SIG-M5 (cell line): Measurements from ENCODE around the gene ATG9A.
A peak's percentile ranks its signal among the peaks of the same experiment; 100 is the strongest.

Experiments
- DNase-seq: peaks from one replicate; lab custom pipeline; 2025; lab: John Stamatoyannopoulos, UW

The ATG9A gene

DNA sequence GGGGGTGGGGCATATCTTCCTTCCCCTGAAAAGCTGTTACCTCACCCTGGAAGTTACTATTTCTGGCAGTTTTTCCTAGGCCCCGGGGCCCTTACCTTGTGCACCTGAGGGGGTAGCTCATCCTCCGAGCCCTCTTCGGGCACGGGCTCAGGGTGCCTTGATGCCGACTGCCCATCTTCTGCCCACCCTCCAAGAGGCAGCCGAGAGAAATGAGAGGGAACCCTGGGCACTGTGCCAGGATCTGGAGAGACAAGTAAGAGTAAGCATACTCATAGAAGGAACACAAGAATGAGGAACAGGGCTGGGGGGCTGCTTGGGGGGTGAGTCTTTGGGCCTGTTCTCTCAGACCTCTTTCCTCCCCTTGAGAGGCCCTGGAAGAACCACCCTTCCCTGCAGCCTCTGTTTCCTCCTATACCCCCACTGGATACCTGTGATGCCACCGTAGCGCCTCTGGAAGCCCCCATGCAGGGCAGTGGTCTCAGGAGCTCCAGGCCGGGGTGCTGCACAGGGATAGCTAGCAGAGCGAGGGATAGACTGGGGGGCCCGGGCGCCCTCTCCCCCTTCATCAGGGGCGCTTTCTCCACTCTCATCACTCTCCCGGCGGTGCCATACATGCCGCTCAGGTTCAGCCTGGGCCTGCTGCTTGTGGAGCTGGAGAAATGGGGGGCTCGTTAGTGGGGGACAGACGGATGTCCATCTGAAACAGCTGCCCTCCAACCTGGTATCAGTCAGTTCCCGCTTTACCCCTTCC is 8.6 kb downstream of the ATG9A start:
- no peak for DNase-seq

GRCh38 chr2:219219784-219220532 is 9.5 kb downstream of the ATG9A start:
- DNase-seq, result no peak

DNA sequence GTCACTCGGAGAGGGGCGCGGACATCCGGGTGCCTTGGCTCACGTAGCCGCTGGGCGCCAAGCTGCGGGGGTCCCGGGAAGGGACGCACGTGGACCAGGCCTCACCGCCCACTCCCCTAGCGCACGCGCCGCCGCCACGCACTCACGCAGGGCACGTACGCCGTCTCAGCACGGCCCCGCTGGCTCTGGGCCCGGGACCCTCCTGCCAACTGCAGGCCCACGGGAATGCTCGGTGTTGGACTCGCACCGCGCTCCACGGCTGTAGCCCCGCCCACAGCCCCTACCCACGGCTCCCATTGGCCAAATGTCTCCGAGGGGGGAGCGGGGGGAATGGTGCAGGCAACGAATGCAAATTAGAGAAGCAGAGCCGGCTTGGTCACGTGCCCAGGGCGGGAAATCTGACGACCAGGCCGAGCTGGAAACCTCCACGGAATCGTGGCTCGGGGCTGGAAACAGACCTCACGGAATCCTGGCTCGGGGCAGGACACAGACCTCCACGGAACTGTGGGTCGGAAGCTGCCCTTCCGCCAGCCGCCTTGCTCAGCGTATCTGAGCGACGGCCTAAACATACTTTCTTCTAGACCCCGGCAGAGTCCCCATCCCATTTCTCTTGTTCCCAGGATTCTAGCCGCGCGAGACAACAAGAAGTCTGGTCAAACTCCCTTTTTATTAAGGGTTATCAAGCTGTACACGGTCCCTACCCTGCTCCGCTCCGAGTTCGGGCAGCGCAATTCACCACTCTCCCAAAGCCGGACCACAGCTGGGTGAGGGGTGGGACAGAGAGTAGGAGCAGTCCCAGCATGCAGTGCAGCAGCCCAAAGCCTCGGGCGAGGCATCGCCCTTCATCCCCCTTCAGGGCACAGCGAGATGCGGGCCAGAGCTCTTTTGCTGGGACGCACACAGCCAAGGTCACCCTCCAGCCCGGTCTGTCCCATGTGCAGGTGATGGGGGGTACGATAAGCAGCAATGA is 10.4 kb downstream of the ATG9A start, which contains the start of gene ABCB6:
Gene ABCB6 (minus strand): TSS at position 227 of the 970 bp plus-strand sequence. CDS start 285 bp downstream, outside the sequence.
- no peak for DNase-seq

- no peak for DNase-seq
Measured at GRCh38 chr2:219218217-219218731, 11.2 kb downstream of the ATG9A start.

DNA sequence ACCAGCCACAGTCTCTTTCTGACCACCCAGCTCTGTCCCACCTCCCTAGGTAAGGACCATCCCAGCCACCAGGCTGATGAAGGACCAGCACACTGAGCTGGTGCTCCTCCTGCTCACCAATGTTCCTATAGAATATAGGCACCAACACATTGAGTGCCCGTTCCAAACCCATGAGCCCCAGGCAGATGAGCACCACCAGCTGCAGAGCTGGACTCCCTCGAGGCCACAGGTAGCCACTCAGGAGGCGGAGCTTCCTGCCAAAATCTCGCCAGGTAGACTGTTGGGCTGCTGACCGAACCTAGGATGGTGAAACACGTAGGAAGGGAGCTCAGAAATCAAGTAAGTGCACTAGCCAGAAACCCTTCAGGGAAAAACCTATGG is 12.9 kb downstream of the ATG9A start:
- DNase-seq, result no peak

GRCh38 chr2:219215871-219216534 is 13.4 kb downstream of the ATG9A start:
- no peak for DNase-seq

- no peak for DNase-seq
Measured at GRCh38 chr2:219214786-219215185, 14.7 kb downstream of the ATG9A start.

- no peak for DNase-seq
Measured at GRCh38 chr2:219214141-219214540, 15.3 kb downstream of the ATG9A start.

DNA sequence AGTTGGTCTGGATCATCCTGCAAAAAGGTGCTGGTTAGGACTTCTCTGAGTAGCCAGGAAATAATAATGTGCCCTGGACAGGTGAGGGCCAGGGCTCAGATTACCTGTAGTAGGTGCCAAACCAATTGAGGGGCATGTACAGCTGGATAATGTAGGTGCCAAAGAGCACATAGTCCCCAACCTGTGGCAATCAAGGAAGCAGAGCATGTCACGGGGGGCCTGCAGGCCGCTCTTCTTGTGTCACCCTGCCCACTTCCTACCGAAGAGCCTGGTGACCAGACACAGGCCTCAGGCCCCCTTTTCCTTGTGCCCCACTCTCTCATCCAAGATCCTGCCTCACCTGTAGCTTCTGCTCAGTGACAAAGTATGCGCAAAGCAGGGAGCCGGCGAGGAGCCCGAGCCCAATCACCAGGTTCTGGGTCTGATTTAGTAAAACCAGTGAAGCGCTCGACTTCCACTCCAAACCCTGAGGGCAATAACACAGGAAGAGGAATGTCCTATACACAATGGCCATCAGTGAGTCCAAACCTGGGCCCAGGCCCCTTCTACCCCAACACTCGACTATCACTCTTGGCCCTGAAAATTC is 15.9 kb downstream of the ATG9A start:
- no peak for DNase-seq

DNA sequence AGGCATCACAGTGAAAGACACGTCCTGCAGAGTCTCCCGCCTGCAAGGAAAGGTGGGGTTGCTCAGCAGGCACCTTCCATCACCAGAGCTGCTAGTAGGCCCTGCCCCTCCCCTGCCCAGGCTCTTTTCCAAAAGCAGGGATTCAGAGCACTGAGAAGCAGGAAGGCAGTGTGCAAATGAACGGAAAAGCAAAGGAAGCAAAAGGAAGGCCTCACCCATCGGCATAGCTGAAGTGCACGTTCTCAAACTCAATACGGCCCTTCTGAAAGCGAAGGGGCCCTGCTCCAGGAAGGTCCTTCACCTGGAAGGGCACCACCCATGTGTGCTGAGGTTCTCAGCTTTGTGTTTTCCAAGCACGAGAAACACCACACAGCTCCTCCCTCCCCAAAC is 16.4 kb downstream of the ATG9A start:
- no peak for DNase-seq

DNA sequence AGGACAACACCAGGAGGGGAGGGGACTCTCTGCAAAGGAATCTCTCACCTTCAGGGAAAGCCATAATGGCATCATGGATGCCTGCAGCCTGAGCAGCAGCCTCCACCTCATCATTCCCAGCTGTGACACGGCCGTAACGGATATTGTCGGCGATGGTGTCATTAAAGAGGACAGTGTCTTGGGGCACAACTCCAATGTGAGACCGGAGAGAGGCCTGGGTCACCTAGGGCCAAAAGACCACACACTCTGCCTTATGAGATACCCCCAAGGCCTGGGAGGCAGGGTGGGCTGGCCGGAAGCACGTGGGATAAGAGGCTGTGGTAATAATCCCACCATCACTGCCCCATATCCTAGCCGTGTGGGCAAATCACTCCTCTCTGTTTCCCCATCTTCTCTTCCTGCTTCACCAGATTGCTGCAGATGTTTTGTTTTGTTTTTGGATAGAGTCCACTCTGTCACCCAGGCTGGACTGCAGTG is 18.5 kb downstream of the ATG9A start:
- DNase-seq, result no peak

- DNase-seq, result no peak
Measured at GRCh38 chr2:219210196-219210885, 19.1 kb downstream of the ATG9A start.

DNA sequence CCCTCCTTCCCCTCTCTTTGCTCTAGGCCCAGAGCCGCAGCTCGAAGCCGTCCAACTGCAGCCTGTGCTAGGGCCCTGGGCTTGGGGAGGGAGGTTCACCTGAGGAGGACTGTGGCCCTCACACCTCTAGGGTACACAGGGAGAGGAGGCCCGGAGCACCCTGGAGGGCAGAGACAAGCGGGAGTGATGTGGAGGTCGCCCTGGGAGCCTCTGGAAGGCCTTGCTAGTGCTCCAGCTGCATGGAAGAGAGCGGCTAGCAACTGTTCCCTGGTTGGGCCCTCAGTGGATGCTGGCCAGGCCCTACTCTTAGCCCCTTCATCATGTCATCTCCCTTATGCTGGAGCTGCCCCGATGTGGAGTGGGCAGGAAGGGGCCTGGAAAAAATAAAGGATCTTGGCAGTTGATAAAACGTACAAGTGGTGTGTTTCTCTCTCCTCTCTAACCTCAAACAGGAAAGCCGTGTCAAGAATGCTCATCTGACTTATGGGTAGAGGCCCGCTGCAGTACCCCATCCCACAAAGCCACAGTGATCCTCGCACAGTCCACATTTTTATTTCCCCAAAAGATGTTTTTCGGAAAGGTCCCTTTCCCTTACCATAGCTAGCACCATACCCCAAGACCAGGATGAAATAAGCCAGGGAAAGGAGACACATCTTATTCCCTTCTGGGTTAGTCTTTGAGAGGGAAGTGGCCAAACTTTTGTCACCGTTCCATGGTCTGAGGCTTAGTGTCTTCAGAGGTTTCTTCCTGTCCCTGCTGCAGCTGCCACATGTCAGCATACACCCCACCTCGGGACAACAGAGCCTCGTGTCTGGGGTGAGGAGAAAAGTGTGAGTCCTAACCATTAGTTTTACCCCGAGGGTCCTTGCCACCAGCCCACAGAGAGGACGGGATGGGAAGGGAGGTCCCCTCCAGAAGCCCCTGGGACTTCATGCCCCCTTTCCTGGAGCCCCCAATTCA is 19.9 kb downstream of the ATG9A start:
- no peak for DNase-seq

DNA sequence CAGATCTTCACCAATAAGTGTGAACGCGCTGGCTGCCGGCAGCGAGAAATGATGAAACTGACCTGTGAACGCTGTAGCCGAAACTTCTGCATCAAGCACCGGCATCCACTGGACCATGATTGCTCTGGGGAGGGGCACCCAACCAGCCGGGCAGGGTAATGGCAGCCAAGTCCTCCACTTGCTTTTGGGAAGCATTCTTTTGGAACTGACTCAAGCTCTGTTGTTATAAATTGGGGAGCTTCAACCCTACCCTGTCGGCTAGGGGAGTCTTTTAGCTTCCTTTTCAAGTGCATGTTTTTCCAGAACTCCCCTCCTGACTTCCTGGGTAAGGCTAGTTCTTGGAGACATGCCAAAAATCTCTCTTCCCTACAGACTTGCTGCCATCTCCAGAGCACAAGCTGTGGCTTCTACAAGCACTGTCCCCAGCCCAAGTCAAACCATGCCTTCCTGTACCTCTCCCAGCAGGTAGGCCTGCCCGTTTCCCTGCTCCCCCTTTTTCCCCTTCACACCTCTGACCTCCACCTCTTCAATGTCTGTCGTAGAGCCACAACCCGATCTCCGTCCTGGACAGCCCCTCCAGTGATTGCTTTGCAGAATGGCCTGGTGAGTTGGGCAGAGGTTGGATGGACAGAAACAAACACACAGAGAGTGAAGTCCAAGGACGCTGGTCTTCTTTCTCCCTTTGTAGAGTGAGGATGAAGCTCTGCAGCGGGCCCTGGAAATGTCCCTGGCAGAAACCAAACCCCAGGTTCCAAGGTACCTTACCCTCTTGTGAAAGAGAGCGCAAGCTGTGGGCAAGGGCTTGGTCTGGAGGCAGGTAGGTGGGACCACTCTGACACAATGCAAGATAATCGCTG is 21.3 kb downstream of the ATG9A start:
- no peak for DNase-seq

DNA sequence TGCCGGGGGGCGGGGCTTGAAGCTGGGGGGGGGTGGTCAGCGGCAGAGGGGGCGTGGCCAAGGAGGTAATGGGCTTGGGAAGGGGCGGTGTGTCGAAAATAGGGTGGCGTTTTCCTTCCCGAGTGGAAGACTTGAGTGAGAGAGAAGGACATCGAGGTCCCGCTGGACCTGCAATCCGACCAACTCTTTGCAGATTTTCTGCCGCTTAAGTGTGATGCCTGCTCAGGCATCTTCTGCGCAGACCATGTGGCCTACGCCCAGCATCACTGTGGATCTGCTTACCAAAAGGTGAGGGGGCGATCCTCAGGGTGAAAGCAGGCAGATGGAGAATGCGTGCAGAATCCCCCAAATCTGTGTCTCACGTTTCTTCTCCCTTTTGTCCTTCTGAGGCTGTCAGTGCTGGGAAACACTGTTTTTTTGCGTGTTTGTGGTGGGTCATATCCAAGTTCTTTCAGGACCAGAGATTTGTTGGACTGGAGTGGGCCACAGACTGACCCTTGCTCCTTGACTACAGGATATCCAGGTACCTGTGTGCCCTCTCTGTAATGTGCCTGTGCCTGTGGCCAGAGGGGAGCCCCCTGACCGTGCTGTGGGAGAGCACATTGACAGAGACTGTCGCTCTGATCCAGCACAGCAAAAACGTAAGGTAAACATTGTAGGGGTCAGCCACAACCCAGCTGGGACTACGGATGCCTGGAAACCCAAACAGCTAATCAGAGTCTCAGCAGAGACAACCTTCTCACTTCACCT is 22.1 kb downstream of the ATG9A start:
- no peak for DNase-seq

GRCh38 chr2:219206328-219207133 is 22.9 kb downstream of the ATG9A start, which contains the start of gene ZFAND2B:
TSS of gene ZFAND2B (plus strand) at chr2:219206782. CDS start at chr2:219206988, 206 bp downstream.
- DNase-seq, result peak; percentile 54

GRCh38 chr2:219205981-219206327 is 23.5 kb downstream of the ATG9A start:
- no peak for DNase-seq
